Liver (tissue), 9 donors: Measurements from ENCODE around the gene PALLD. TPM values are rescaled to one million over a fixed set of nuclear protein-coding genes. Genes with fewer than 3 reads are reported as not detected.

Experiments
- DNase-seq: peaks from one replicate; pipeline ENCODE4 v3.0.0-alpha.2; 2017; ENCODE audit warnings: low spot score
- H3K27ac ChIP-seq, 2 donors: one replicate each; pipeline ENCODE4 v1.7.0; 2013; ENCODE audit warnings: inconsistent platforms in 2 of 2, low read length in 2 of 2, control low read depth in 1 of 2, low read depth in 1 of 2, mild to moderate bottlenecking in 1 of 2
- H3K27me3 ChIP-seq, 4 donors: one replicate each; pipeline versions ENCODE4 v1.6.1 to v1.7.0; 2013; ENCODE audit warnings: low read length in 3 of 4, inconsistent platforms in 1 of 4, mild to moderate bottlenecking in 1 of 4, moderate library complexity in 1 of 4; ENCODE audit not compliant: control insufficient read depth in 4 of 4, insufficient read depth in 4 of 4
- H3K36me3 ChIP-seq, 4 donors: one replicate each; pipeline versions ENCODE4 v1.6.1 to v1.7.0; 2013; ENCODE audit warnings: low read length in 3 of 4, mild to moderate bottlenecking in 3 of 4, low read depth in 1 of 4, moderate library complexity in 1 of 4; ENCODE audit not compliant: control insufficient read depth in 4 of 4, insufficient read depth in 3 of 4
- H3K4me1 ChIP-seq, 4 donors: one replicate each; pipeline versions ENCODE4 v1.6.1 to v1.7.0; 2013; ENCODE audit warnings: low read length in 3 of 4, mild to moderate bottlenecking in 3 of 4, moderate library complexity in 1 of 4; ENCODE audit not compliant: control insufficient read depth in 4 of 4, insufficient read depth in 4 of 4
- H3K4me3 ChIP-seq, 3 donors: one replicate each; pipeline versions ENCODE4 v1.6.1 to v1.7.0; 2013; ENCODE audit warnings: low read length in 3 of 3, control low read depth in 1 of 3, low read depth in 1 of 3, mild to moderate bottlenecking in 1 of 3
- H3K9ac ChIP-seq, 2 donors: one replicate each; pipeline ENCODE4 v1.7.0; 2013; ENCODE audit warnings: low read length in 2 of 2, mild to moderate bottlenecking in 2 of 2, moderate library complexity in 2 of 2, control low read depth in 1 of 2, low read depth in 1 of 2
- H3K9me3 ChIP-seq, 4 donors: one replicate each; pipeline versions ENCODE4 v1.6.1 to v1.7.0; 2013; ENCODE audit warnings: low read length in 3 of 4; ENCODE audit not compliant: control insufficient read depth in 4 of 4
- ATF3 ChIP-seq: IDR thresholded peaks from 2 replicates; pipeline ENCODE4 v1.6.1; 2016; ENCODE audit warnings: antibody characterized with exemption
- EGR1 ChIP-seq, 2 donors: IDR thresholded peaks; 2 replicates each; pipeline ENCODE4 v1.6.1; 2016 to 2018; ENCODE audit warnings: antibody characterized with exemption in 2 of 2, low read depth in 2 of 2
- FOXA1 ChIP-seq: IDR thresholded peaks from 2 replicates; pipeline ENCODE4 v1.6.1; 2016; ENCODE audit warnings: antibody characterized with exemption
- FOXA2 ChIP-seq: IDR thresholded peaks from 2 replicates; pipeline ENCODE4 v1.6.1; 2016; ENCODE audit warnings: antibody characterized with exemption
- GABPA ChIP-seq, 2 donors: IDR thresholded peaks in 1 of 2; conservative IDR thresholded peaks in 1 of 2; 2 replicates each; pipeline ENCODE4 v1.6.1; 2016; ENCODE audit warnings: antibody characterized with exemption in 2 of 2, mild to moderate bottlenecking in 1 of 2, moderate library complexity in 1 of 2
- HNF4A ChIP-seq, 2 donors: conservative IDR thresholded peaks; 2 replicates each; pipeline ENCODE4 v1.6.1; 2016; ENCODE audit warnings: antibody characterized with exemption in 2 of 2, mild to moderate bottlenecking in 2 of 2
- HNF4G ChIP-seq: IDR thresholded peaks from 2 replicates; pipeline ENCODE4 v1.6.1; 2016; ENCODE audit warnings: antibody characterized with exemption
- JUND ChIP-seq, 2 donors: IDR thresholded peaks; 2 replicates each; pipeline ENCODE4 v1.6.1; 2016; ENCODE audit warnings: antibody characterized with exemption in 2 of 2
- MAX ChIP-seq: IDR thresholded peaks from 2 replicates; pipeline ENCODE4 v1.6.1; 2016; ENCODE audit warnings: antibody characterized with exemption
- NR2F2 ChIP-seq: IDR thresholded peaks from 2 replicates; pipeline ENCODE4 v1.6.1; 2016; ENCODE audit warnings: antibody characterized with exemption
- RAD21 ChIP-seq, 2 donors: IDR thresholded peaks; 2 replicates each; pipeline ENCODE4 v1.6.1; 2016; ENCODE audit warnings: antibody characterized with exemption in 2 of 2, mild to moderate bottlenecking in 2 of 2
- REST ChIP-seq: IDR thresholded peaks from 2 replicates; pipeline ENCODE4 v1.6.1; 2016; ENCODE audit warnings: antibody characterized with exemption, mild to moderate bottlenecking
- RXRA ChIP-seq, 2 donors: IDR thresholded peaks; 2 replicates each; pipeline ENCODE4 v1.6.1; 2017 to 2018; ENCODE audit warnings: antibody characterized with exemption in 2 of 2, mild to moderate bottlenecking in 1 of 2
- SP1 ChIP-seq: IDR thresholded peaks from 2 replicates; pipeline ENCODE4 v1.6.1; 2018; ENCODE audit warnings: antibody characterized with exemption, mild to moderate bottlenecking
- TAF1 ChIP-seq: conservative IDR thresholded peaks from 2 replicates; pipeline ENCODE4 v1.6.1; 2016; ENCODE audit warnings: antibody characterized with exemption, mild to moderate bottlenecking
- YY1 ChIP-seq: IDR thresholded peaks from 2 replicates; pipeline ENCODE4 v1.6.1; 2016; ENCODE audit warnings: antibody characterized with exemption, mild to moderate bottlenecking
- WGBS: extraction: QIAGEN DNeasy Blood & Tissue Kit; methylation state at CpG from one replicate; pipeline ENCODE4 v1.1.7; 2013; 5-methylcytosine and 5-hydroxymethylcytosine counted together
- polyA plus RNA-seq, 2 donors: library from polyadenylated mRNA; stranded (reverse) in 1 of 2; unstranded in 1 of 2; fragments of 200-250 nt in 1 of 2; fragments of >200 nt in 1 of 2; fragmentation: Nextera tagmentation in 1 of 2; extraction: Ambion mirVana in 1 of 2; gene quantifications; one replicate each; pipeline versions ENCODE4 v1.2.1 to v1.2.3, GENCODE V29; 2013 to 2015
- total RNA-seq, 2 donors: library from RNA; depleted of rRNA; stranded (reverse); fragments of >200 nt; gene quantifications; one replicate each; pipeline ENCODE4 v1.2.3, GENCODE V29; 2014
- TF ChIP-seq, protein P1 (sequence below): IDR thresholded peaks from 2 replicates; pipeline ENCODE4 v1.6.1; 2016; ENCODE audit warnings: antibody characterized with exemption
- TF ChIP-seq, protein P2 (sequence below): fragments of 150-350 bp; IDR thresholded peaks from 2 replicates; pipeline ENCODE4 v1.5.1; 2017; ENCODE audit warnings: improper control_type of control experiment, low read depth, low read length; ENCODE audit not compliant: missing input control
- donor health status: healthy.
- donor health status: healthy.
- donor health status: healthy.
- donor health status: healthy.
- donor health status: healthy.

Gene PALLD
- total and polyA plus RNA-seq, 4 donors: 9.0 to 26.3 (median 14.7) TPM

DNA sequence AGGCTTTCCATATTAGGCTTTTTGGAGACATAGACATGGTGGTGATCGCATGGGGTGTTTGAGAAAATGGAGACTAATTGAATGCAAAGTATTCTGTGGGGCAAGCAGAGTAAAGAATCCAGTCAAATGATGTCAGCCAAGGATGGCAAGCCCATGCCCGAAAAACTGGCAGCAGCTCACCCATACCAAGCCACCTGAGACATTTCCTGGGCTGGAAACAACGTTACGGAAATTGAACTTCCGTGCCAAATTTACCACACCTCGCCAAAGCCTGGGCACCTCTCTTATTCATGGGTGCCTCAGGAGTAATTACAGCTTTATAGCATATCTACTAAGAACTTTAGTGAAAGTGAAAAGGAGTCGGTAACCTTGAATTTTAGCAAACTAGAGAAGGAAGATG is 346.8 kb downstream of the PALLD start:
- Histone ChIP-seq H3K4me1 (peaks cover 2 to 31% (median 17%) of the 10 kb centered on the region in 4 donors), H3K9me3 (no peaks in the 10 kb centered on the region), H3K36me3 (no peaks in the 10 kb centered on the region), H3K27me3 (no peaks in the 10 kb centered on the region), H3K9ac (no peak overlapping the region), H3K27ac (no peak overlapping the region), H3K4me3 (no peak overlapping the region)
- no peak for DNase-seq
- TF ChIP-seq FOXA1 (no peak), SP1 (no peak), TAF1 (no peak), HNF4G (no peak), NR2F2 (no peak)
- TF ChIP-seq, protein P1, sequence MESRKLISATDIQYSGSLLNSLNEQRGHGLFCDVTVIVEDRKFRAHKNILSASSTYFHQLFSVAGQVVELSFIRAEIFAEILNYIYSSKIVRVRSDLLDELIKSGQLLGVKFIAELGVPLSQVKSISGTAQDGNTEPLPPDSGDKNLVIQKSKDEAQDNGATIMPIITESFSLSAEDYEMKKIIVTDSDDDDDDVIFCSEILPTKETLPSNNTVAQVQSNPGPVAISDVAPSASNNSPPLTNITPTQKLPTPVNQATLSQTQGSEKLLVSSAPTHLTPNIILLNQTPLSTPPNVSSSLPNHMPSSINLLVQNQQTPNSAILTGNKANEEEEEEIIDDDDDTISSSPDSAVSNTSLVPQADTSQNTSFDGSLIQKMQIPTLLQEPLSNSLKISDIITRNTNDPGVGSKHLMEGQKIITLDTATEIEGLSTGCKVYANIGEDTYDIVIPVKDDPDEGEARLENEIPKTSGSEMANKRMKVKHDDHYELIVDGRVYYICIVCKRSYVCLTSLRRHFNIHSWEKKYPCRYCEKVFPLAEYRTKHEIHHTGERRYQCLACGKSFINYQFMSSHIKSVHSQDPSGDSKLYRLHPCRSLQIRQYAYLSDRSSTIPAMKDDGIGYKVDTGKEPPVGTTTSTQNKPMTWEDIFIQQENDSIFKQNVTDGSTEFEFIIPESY: no peak
- 93% methylated on average over 7 of the region's 7 CpGs for WGBS

GRCh38 chr4:168844353-168845049 is 347.6 kb downstream of the PALLD start:
- 46% methylated on average over 8 of the region's 8 CpGs for WGBS
- TF ChIP-seq EGR1 (IDR thresholded peaks at IDR 0.05; ENCODE audit: low read depth in 2 of 2): no peak
- no peak for TF ChIP-seq YY1
- peak; percentile 47 for TF ChIP-seq SP1
- TF ChIP-seq RAD21 (IDR thresholded peaks at IDR 0.05): peak in 1 of 2 donors; percentile 43
- no peak for TF ChIP-seq ATF3
- TF ChIP-seq MAX: no peak
- TF ChIP-seq, protein P2, sequence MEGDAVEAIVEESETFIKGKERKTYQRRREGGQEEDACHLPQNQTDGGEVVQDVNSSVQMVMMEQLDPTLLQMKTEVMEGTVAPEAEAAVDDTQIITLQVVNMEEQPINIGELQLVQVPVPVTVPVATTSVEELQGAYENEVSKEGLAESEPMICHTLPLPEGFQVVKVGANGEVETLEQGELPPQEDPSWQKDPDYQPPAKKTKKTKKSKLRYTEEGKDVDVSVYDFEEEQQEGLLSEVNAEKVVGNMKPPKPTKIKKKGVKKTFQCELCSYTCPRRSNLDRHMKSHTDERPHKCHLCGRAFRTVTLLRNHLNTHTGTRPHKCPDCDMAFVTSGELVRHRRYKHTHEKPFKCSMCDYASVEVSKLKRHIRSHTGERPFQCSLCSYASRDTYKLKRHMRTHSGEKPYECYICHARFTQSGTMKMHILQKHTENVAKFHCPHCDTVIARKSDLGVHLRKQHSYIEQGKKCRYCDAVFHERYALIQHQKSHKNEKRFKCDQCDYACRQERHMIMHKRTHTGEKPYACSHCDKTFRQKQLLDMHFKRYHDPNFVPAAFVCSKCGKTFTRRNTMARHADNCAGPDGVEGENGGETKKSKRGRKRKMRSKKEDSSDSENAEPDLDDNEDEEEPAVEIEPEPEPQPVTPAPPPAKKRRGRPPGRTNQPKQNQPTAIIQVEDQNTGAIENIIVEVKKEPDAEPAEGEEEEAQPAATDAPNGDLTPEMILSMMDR: no peak
- no peak for TF ChIP-seq JUND (IDR thresholded peaks at IDR 0.05)
- TF ChIP-seq GABPA (IDR thresholded peaks at IDR 0.05 in 1 of 2, conservative IDR thresholded peaks at IDR 0.05 in 1 of 2): no peak
- no peak for TF ChIP-seq FOXA2
- peak; percentile 25 to 45 for TF ChIP-seq RXRA (IDR thresholded peaks at IDR 0.05)
- peak; percentile 28 for TF ChIP-seq NR2F2
- TF ChIP-seq HNF4A (conservative IDR thresholded peaks at IDR 0.05): peak; percentile 41 to 68
- no peak for TF ChIP-seq REST
- TF ChIP-seq HNF4G: no peak
- no peak for TF ChIP-seq FOXA1
- TF ChIP-seq, protein P1: no peak
- no peak for TF ChIP-seq TAF1
- no peaks in the 10 kb centered on the region for H3K27me3 ChIP-seq
- no peaks in the 10 kb centered on the region for H3K36me3 ChIP-seq
- H3K27ac ChIP-seq: peak overlapping the region in 1 of 2 donors; percentile 60
- H3K4me1 ChIP-seq: peaks cover 2 to 36% (median 17%) of the 10 kb centered on the region in 4 donors
- no peak overlapping the region for H3K4me3 ChIP-seq
- no peak overlapping the region for H3K9ac ChIP-seq
- DNase-seq: no peak
- no peaks in the 10 kb centered on the region for H3K9me3 ChIP-seq
